Heart left ventricle (tissue), 16 donors: ENCODE data around the gene CPPED1. TPM values are rescaled to one million over a fixed set of nuclear protein-coding genes. Genes with fewer than 3 reads are reported as not detected.

Source experiments
- ATAC-seq, 4 donors: fragments of 200-7000 bp; cut with Tn5 transposase; one replicate each; pipeline ENCODE4 v1.9.1; 2020 to 2022; ENCODE audit warnings: moderate library complexity in 4 of 4, mild to moderate bottlenecking in 3 of 4, moderate number of reproducible peaks in 1 of 4
- DNase-seq, 5 donors: peaks; one replicate each; pipeline ENCODE4 v3.0.0-alpha.2; 2020
- H3K27ac ChIP-seq, 12 donors: fragments of 200-600 bp; sonication (generic) in 4 of 12; one replicate each; pipeline versions ENCODE4 v1.5.0 to v1.8.0; 2016 to 2022; ENCODE audit warnings: mild to moderate bottlenecking in 2 of 12
- H3K27me3 ChIP-seq, 9 donors: fragments of 200-600 bp; sonication (generic) in 2 of 9; one replicate each; pipeline versions ENCODE4 v1.5.1 to v1.8.0; 2016 to 2022; ENCODE audit warnings: mild to moderate bottlenecking in 3 of 9
- H3K36me3 ChIP-seq, 9 donors: fragments of 200-600 bp; sonication (generic) in 2 of 9; one replicate each; pipeline versions ENCODE4 v1.5.0 to v1.8.0; 2018 to 2022; ENCODE audit warnings: mild to moderate bottlenecking in 2 of 9
- H3K4me1 ChIP-seq, 12 donors: fragments of 200-600 bp; sonication (generic) in 4 of 12; one replicate each; pipeline versions ENCODE4 v1.5.0 to v1.8.0; 2016 to 2022; ENCODE audit warnings: mild to moderate bottlenecking in 3 of 12
- H3K4me3 ChIP-seq, 12 donors: fragments of 200-600 bp; sonication (generic) in 4 of 12; one replicate each; pipeline versions ENCODE4 v1.5.0 to v1.8.0; 2017 to 2022; ENCODE audit warnings: mild to moderate bottlenecking in 9 of 12, moderate library complexity in 4 of 12
- H3K9me3 ChIP-seq, 12 donors: fragments of 200-600 bp; sonication (generic) in 4 of 12; one replicate each; pipeline versions ENCODE4 v1.5.0 to v1.8.0; 2016 to 2022; ENCODE audit warnings: mild to moderate bottlenecking in 1 of 12
- POLR2A ChIP-seq, 2 donors: fragments of 450-650 bp; IDR thresholded peaks; one replicate each; pipeline ENCODE4 v1.6.1; 2017; ENCODE audit warnings: antibody characterized with exemption in 2 of 2, mild to moderate bottlenecking in 2 of 2, moderate library complexity in 2 of 2
- WGBS, 4 donors: extraction: QIAGEN DNeasy Blood & Tissue Kit in 2 of 4; methylation state at CpG; one replicate each; pipeline versions ENCODE4 v1.1.5 to v1.1.7; 2013 to 2018; 5-methylcytosine and 5-hydroxymethylcytosine counted together
- intact Hi-C, 10 donors: fragments of 100-400 bp; cut with DNase I; formaldehyde crosslinking; loops; one replicate each; pipeline versions ENCODE4 v1.11.1 to v1.14.2; 2022
- polyA plus RNA-seq, 2 donors: library from polyadenylated mRNA; stranded (reverse); fragments of 200-250 nt; gene quantifications; one replicate each; pipeline ENCODE4 v1.2.3, GENCODE V29; 2013
- total RNA-seq, 9 donors: library from RNA; depleted of rRNA in 2 of 9; stranded (reverse); fragments of >200 nt in 2 of 9; fragmentation: NEBNext Ultra II Directional in 3 of 9; extraction: Animal tissue kit (Norgen Biotek cat#: 25700) in 3 of 9; gene quantifications; one replicate each; pipeline versions ENCODE4 v1.1.0 to v1.2.4, GENCODE V29; 2016 to 2023
- TF ChIP-seq, protein P1 (sequence below), 12 donors: fragments of 200-600 bp; sonication (generic) in 4 of 12; IDR thresholded peaks; one replicate each; pipeline versions ENCODE4 v1.5.0 to v1.8.0; 2018 to 2022; ENCODE audit warnings: antibody characterized with exemption in 12 of 12, mild to moderate bottlenecking in 5 of 12
- donor health status: ischemic (EF 13 %, LVEDD 7.1; RV severe dilation, severe dysfunction).
- donor health status: healthy with polysubstance abuse.
- donor health status: DM: no; HTN: yes; CAD: no.
- donor health status: DM: no; HTN: no; CAD: no.
- donor health status: ischemic (EF 25% LVEDD 6.9; RV normal size, moderate dysfunction).
- donor health status: ischemic (EF 25% LVEDD 5.7; RV mildly dilated, moderate dysfunction).
- donor health status: healthy.
- donor health status: DM: yes; HTN: yes; CAD: no.
- donor health status: ischemic (EF 35%, LVEDD 5.7; RV mildly dilated, moderate dysfunction).
- donor health status: nonischemic (EF 11% LVEDD 7.7; RV severe dilation, severe dysfunction).
- donor health status: DM: yes; HTN: yes; CAD: no.
- donor health status: PGD.
- donor health status: ischemic (EF 29% LVEDD 5.4; RV normal size, mild dysfunction).
- donor health status: nonischemic (EF 23%, LVEDD 6.1; RV moderate dilation, normal function).

CPPED1 gene
- total and polyA plus RNA-seq, 11 donors = 5.6 to 25.1 (median 11.7) TPM

DNA sequence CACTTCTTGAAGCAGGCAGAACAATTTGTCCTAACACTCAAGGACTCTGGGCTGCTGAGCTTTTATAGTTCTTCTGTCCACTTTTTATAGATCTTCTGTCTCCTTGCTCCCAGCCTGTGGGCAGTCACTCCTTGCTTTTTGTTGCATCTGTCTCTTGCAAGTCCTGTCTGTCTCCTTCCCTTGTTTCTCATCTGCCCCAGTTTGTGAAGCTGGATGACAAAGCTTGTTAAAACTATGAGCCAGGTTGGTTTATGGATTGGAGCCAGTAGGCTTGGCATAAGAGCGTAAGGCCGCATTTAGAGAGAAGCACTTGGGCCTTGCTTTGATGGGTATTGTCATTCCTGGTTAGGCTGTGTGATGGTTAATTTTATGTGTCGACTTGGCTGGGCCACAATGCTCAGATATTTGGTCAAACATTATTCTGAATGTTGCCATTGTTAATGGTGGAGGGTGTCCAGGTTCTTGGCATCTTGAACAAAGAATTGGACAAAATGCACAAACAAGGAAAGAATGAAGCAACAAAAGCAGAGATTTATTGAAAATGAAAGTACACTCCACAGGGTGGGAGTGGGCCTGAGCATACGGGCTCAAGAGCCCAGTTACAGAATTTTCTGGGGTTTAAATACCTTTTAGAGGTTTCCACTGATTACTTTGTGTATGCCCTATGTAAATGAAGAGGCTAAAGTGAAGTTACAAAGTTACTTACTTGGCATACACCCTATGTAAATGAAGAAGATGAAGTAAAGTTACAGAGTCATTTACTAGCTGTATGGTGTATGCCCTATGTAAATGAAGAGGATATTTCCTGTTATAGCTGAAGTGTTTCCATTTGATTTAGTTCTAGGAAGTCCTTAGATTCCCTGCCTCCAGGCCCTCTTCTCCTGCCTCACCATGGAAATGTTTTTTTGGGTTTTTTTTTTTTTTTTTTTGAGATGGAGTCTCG, 8.0 kb upstream of the CPPED1 start:
- H3K36me3 ChIP-seq = no peaks in the 10 kb centered on the region
- DNase-seq (no peak), ATAC-seq (no peak)
- TF ChIP-seq, protein P1, sequence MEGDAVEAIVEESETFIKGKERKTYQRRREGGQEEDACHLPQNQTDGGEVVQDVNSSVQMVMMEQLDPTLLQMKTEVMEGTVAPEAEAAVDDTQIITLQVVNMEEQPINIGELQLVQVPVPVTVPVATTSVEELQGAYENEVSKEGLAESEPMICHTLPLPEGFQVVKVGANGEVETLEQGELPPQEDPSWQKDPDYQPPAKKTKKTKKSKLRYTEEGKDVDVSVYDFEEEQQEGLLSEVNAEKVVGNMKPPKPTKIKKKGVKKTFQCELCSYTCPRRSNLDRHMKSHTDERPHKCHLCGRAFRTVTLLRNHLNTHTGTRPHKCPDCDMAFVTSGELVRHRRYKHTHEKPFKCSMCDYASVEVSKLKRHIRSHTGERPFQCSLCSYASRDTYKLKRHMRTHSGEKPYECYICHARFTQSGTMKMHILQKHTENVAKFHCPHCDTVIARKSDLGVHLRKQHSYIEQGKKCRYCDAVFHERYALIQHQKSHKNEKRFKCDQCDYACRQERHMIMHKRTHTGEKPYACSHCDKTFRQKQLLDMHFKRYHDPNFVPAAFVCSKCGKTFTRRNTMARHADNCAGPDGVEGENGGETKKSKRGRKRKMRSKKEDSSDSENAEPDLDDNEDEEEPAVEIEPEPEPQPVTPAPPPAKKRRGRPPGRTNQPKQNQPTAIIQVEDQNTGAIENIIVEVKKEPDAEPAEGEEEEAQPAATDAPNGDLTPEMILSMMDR (IDR thresholded peaks at IDR 0.05) = no peak
- TF ChIP-seq POLR2A (IDR thresholded peaks at IDR 0.05) = no peak
- H3K4me3 ChIP-seq = no peak overlapping the region
- H3K9me3 ChIP-seq = peaks cover 0 to 4% (median 0%) of the 10 kb centered on the region in 12 donors
- H3K27me3 ChIP-seq = no peaks in the 10 kb centered on the region
- no peak overlapping the region for H3K27ac ChIP-seq
- intact Hi-C loops = loop anchor here in 8 of 10 donors (10.0 kb wide), 2 partner anchors 237 to 717 kb away; no protein-coding TSS in a partner anchor
- 84 to 91% (median 87%) methylated on average over 5 of the region's 5 CpGs for WGBS, 4 donors
- peaks cover 0 to 17% (median 0%) of the 10 kb centered on the region in 12 donors for H3K4me1 ChIP-seq

DNA sequence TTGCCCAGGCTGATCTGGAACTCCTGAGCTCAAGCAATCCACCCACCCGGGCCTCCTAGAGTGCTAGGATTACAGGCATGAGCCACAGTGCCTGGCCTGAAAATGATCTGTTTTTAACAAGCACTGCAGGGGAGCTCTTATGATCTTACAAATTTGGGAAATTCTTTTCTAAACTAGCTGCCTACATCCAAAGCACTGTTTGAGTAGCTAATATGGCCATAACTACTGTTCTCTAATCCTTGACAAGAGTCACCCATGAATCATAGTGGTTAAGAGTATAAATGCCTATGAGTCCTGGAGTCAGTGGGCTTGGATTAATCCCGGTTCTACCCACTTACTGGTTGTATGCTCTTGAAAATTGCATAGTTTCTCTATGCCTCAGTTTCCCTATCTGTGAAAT, 1.4 kb upstream of the CPPED1 start:
- H3K4me1 ChIP-seq = peaks cover 0 to 38% (median 12%) of the 10 kb centered on the region in 12 donors
- TF ChIP-seq, protein P1 (IDR thresholded peaks at IDR 0.05) = no peak
- TF ChIP-seq POLR2A (IDR thresholded peaks at IDR 0.05) = no peak
- no peak overlapping the region for H3K27ac ChIP-seq
- ATAC-seq = no peak
- peaks cover 0 to 4% (median 0%) of the 10 kb centered on the region in 9 donors for H3K27me3 ChIP-seq
- DNase-seq = no peak
- intact Hi-C loops = loop anchor here in 1 of 10 donors (10.0 kb wide), 1 partner anchor 710 kb away; no protein-coding TSS in a partner anchor
- WGBS, 4 donors = 68 to 94% (median 81%) methylated on average over 2 of the region's 2 CpGs
- H3K9me3 ChIP-seq = no peaks in the 10 kb centered on the region
- no peaks in the 10 kb centered on the region for H3K36me3 ChIP-seq
- H3K4me3 ChIP-seq = no peak overlapping the region

DNA sequence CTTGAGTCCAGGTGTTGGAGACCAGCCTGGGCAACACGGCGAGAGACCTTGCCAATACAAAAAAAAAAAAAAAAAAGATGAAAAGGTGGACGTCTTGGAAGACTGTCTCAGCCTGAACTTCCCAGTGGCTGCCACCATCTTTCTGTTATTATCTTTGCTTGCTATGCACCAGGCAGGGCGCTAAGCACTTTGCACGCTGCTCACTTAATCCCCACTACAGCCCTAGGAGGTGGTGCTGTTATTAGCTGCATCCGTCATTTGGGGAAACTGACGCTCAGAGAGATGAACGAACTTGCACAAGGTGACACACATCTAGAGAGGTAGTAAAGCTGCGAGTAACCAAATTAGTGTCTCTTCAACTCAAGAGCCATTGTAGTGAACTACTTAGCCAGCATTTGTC, 708 bp upstream of the CPPED1 start:
- TF ChIP-seq POLR2A (IDR thresholded peaks at IDR 0.05) = no peak
- TF ChIP-seq, protein P1 (IDR thresholded peaks at IDR 0.05) = no peak
- H3K4me3 ChIP-seq = peak overlapping the region; percentile 30 to 79 (median 67)
- no peaks in the 10 kb centered on the region for H3K36me3 ChIP-seq
- 82 to 86% (median 82%) methylated on average over 9 of the region's 9 CpGs for WGBS, 4 donors
- DNase-seq (no peak), ATAC-seq (no peak)
- intact Hi-C loops = loop anchor here in 1 of 10 donors (10.0 kb wide), 1 partner anchor 710 kb away; no protein-coding TSS in a partner anchor
- H3K27me3 ChIP-seq = peaks cover 0 to 4% (median 0%) of the 10 kb centered on the region in 9 donors
- H3K27ac ChIP-seq = peak overlapping the region in 4 of 12 donors; percentile 77 to 96 (median 80)
- H3K4me1 ChIP-seq = peaks cover 0 to 45% (median 12%) of the 10 kb centered on the region in 12 donors
- H3K9me3 ChIP-seq = no peaks in the 10 kb centered on the region

DNA sequence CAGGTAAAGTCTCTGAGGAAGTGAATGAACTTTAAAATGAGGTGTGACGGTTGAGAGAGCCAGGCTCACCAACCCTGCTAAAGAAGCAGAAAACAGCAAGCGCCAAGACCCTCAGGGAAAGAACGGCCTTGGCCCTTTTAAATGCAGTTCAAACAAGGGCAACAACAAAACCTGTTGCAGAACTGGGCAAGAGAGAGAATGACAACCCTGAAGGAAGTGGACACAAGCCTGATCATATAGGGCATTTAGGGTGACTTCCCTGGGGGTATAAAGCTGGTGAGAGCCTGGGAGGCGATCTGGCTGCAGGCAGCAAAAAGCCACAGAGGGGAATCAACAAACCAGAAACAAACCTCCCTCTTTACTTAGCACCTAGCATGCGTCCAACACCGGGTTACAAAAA, 1.0 kb downstream of the CPPED1 start:
- Histone ChIP-seq H3K9me3 (no peaks in the 10 kb centered on the region), H3K27me3 (peaks cover 0 to 4% (median 0%) of the 10 kb centered on the region in 9 donors), H3K27ac (peak overlapping the region in 4 of 12 donors; percentile 77 to 96 (median 81)), H3K36me3 (no peaks in the 10 kb centered on the region), H3K4me3 (peak overlapping the region in 10 of 12 donors; percentile 30 to 79 (median 67)), H3K4me1 (peaks cover 0 to 52% (median 14%) of the 10 kb centered on the region in 12 donors)
- no peak for TF ChIP-seq POLR2A (IDR thresholded peaks at IDR 0.05)
- TF ChIP-seq, protein P1 (IDR thresholded peaks at IDR 0.05) = no peak
- DNase-seq (no peak), ATAC-seq (no peak)
- intact Hi-C loops = loop anchor here in 1 of 10 donors (10.0 kb wide), 1 partner anchor 708 kb away; no protein-coding TSS in a partner anchor
- 72 to 83% (median 79%) methylated on average over 6 of the region's 6 CpGs for WGBS, 4 donors
